GM21360 (cell line): Measurements from ENCODE around the gene SPEF2.
"Not testable (repeated sequence)": the region's sequence is repeated elsewhere in the genome, so short reads cannot be mapped to it uniquely, and the experiment has no call there.

Experiments
- ATAC-seq: cut with Tn5 transposase; IDR thresholded peaks from one replicate; pipeline ENCODE4 v1.9.1; 2021; ENCODE audit warnings: mild to moderate bottlenecking, moderate library complexity; ENCODE audit not compliant: unreplicated experiment

SPEF2 gene

DNA sequence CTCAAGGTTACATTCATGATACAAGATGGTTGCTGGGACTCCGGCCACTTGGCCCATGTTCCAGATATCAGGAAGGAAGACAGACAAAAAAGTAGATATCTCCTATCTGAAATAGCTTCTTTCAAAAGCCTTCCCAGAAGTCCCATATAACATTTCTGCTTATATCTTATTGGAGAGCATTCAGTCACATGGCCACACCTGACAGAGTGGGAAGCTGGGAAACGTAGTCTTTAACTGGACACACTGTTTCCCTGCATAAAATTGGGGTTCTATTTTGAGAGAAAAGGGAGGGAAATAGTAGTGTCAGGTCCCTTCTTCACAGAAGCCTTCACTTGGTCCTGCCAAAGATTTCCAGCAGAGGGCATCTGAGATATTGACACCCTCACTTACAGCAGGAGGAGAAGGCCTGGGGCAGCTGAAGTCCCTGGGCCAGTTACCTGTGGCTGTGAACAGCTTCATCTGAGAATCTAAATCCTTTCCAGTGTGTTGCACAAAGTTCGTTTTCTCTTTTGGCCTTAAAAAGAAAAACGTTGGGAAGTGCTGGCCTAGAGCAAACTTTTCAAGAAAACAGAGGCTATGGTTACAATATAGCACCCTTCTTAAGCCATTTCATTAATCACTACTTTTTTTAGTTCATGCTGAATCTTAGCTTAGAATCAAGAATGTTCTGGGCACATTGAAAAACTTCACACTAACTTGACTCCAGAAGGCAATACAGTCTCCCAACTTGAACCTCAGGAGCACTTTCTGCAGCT lies 33.5 kb downstream of the SPEF2 start:
- no peak for ATAC-seq

GRCh38 chr5:35656721-35657120 lies 39.1 kb downstream of the SPEF2 start:
- no peak for ATAC-seq

- ATAC-seq = no peak
Measured at GRCh38 chr5:35657877-35658276, 40.2 kb downstream of the SPEF2 start.

GRCh38 chr5:35659556-35659955 lies 41.9 kb downstream of the SPEF2 start:
- no peak for ATAC-seq

- no peak for ATAC-seq
Measured at GRCh38 chr5:35660451-35660850, 42.8 kb downstream of the SPEF2 start.

DNA sequence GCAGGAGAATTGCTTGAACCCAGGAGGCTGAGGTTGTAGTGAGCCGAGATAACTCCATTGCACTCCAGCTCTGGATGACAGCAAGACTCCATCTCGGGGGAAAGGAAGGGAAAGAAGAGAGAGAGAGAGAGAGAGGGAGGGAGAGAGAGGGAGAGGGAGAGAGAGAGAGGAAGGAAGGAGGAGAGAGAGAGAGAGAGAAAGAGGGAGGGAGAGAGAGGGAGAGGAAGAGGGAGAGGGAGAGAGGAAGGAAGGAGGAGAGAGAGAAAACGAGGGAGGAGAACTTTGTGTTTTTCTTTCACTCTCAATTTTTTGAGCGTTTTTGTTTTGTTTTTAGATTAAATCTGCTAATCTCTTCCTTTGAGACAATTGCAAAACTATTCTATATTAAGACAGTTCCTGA lies 46.9 kb downstream of the SPEF2 start:
- no peak for ATAC-seq

- ATAC-seq = no peak
Measured at GRCh38 chr5:35665096-35665495, 47.4 kb downstream of the SPEF2 start.

DNA sequence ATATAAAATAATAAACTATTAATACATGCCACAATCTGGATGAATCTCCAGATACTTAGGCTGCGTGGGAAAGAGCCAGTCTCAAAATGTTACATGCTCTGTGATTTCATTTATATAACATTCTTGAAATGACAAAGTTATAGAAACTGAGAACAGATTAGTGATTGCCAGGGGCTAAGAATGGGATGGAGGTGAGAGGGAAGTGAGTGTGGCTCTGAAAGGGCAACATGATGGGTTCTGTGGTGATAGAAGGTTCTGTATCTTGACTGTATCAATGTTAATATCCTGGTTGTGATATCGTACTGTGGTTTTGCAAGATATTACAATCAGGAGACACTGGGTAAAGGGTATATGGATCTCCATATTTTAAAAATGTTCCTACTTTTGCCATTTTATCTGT lies 50.7 kb downstream of the SPEF2 start:
- ATAC-seq = no peak

GRCh38 chr5:35668794-35669193 lies 51.1 kb downstream of the SPEF2 start:
- no peak for ATAC-seq

DNA sequence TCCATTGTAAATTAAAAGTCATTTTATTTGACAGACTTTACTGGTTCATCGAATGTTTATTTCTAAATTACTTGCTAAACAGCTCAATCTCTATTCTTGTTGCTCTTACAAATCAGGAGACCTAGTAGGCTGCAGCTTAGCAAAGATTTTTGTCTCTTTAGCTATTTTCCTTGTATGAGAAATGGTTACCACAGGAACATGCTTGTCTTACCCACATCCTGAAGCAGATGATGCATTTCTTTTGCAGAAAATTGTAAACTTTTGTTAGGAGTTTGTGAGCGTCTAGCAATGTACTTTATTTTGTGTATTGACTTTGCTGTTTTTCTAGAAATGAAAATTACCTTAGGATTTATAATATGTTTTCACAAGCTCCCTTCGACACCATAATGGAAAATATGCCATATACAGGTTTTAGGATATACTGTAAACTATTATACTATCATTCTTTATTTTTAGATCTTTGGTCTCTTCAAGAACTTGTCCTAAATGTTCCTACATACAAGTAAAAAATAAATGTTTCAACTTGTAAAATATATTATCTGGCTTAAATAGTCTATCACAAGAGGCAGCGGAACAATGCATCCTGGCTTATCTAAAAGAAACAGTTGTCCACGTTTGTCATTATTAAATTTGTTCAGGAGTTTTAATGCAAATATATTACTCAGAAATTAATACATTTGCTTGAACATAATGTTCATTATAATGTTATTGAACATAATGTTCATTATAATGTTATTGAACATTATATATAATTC lies 54.1 kb downstream of the SPEF2 start:
- ATAC-seq = no peak

DNA sequence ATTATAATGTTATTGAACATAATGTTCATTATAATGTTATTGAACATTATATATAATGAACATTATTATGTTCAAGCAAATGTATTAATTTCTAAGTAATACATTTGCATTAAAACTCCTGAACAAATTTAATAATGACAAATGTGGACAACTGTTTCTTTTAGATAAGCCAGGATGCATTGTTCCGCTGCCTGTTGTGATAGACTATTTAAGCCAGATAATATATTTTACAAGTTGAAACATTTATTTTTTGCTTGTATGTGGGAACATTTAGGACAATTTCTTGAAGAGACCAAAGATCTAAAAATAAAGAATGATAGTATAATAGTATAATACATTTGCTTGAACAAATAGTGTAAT lies 54.6 kb downstream of the SPEF2 start:
- not testable (repeated sequence) for ATAC-seq

DNA sequence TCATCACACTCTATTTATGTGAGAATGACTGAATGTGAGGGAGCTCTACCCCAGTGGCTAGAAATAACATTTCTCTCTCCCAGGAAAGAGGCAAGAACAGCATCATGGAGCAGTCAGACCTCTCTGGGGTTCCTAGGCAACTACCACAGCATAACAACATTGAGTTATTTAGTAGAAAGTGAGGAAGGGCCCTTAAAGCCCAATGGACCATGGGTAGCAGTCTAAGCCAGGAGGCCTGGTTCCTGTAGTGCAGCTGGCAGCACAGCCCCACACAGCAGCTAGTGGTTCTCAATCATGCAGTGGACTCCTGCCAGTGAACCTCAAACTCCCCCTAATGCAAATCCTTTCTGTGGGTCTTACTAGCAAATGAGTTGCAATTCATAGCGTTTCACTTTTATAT lies 55.3 kb downstream of the SPEF2 start:
- ATAC-seq = no peak

- ATAC-seq = no peak
Measured at GRCh38 chr5:35674049-35674448, 56.4 kb downstream of the SPEF2 start.

DNA sequence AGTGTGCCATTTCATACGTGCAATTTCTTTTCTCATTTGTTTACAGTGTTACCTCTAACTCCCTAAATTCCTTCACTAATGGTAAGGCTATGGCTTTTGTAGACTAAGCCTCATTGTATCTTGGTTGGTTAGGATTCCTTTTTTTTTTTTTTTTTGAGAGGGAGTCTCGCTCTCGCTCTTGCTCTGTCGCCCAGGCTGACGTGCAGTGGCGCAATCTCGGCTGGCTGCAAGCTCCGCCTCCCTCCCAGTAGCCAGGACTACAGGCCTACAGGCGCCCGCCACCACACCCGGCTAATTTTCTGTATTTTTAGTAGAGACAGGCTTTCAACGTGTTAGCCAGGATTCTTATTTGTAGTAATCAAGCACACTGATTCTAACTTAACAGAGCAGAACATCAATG lies 57.7 kb downstream of the SPEF2 start:
- ATAC-seq = no peak

- ATAC-seq = no peak
Measured at GRCh38 chr5:35677878-35678277, 60.2 kb downstream of the SPEF2 start.

GRCh38 chr5:35678661-35679060 lies 61.0 kb downstream of the SPEF2 start:
- ATAC-seq = no peak

DNA sequence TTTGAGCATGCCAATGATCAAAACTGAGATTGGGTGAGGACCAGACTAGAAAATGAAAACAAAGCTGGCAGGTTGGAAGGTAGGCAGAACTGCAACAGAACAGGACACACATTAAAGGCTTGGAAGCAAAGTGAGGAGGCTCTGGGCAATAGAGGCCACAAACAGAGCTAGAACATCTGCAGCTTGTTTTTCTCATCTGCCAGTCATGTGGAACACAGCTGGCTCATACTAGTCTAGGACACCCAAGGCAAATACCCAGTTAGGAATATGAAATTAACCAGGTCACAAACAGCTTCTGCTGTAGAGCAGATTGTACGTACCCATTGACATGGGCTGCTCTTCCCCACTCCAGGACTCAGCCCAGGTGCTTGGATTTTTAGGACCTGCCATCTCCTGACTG lies 61.7 kb downstream of the SPEF2 start:
- no peak for ATAC-seq

DNA sequence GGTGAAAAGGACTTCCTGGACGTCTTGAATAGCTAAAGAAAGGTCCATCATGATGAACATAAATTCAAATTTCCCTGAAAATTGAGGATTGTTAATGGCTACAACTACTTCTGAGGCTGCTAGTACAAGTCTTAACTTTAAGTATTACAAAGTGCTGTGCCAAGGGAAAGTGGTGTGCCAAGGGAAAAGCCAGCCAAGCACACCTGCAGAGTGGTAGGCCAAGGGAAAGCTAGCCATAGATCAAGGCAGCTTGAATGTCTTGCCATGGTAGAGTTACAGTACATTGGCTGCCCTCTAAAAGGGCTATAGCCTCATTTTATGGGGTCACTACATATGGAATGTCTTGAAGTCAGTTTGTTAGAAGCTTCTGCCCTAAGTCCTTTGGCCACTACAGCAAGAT lies 64.2 kb downstream of the SPEF2 start:
- ATAC-seq = no peak

DNA sequence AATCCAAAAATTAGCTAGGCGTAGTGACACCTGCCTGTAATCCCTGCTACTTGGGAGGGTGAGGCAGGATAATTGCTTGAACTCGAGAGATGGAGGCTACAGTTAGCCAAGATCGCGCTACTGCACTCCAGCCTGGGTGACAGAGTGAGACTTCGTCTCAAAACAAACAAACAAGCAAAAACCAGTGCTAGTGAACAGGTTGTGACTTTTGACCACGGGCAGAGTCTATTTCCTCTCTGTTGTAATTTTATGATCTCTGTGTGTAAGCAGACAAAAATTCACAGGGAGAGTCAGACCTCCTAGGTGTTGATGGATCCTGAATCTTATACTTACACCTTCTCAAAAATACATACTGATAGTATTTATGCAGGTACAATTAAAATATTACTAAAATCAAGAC lies 65.8 kb downstream of the SPEF2 start:
- ATAC-seq = no peak

DNA sequence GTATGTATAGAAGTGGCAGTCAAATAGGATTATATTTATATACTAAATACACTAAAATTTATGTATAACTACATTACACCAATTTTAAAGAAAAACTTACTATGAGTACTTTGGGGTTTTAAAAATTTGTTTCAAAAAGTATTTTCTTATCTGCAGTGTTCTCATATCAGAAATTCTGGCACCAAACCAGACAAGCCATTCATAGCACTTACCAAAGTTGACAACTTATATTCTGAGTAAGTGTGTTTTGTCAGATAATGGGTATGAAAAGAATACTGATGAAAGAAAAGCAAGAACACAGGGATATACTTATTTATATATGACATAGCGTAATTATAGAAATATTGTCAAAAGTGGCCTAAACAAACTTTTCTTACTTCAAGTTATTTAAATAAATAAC lies 67.5 kb downstream of the SPEF2 start:
- no peak for ATAC-seq

- ATAC-seq = no peak
Measured at GRCh38 chr5:35687961-35688360, 70.3 kb downstream of the SPEF2 start.

- ATAC-seq = no peak
Measured at GRCh38 chr5:35694481-35694880, 76.8 kb downstream of the SPEF2 start.
